Measurements from ENCODE around the gene NFIL3.
"Not testable (repeated sequence)": the region's sequence is repeated elsewhere in the genome, so short reads cannot be mapped to it uniquely, and the experiment has no call there.

The NFIL3 gene

DNA sequence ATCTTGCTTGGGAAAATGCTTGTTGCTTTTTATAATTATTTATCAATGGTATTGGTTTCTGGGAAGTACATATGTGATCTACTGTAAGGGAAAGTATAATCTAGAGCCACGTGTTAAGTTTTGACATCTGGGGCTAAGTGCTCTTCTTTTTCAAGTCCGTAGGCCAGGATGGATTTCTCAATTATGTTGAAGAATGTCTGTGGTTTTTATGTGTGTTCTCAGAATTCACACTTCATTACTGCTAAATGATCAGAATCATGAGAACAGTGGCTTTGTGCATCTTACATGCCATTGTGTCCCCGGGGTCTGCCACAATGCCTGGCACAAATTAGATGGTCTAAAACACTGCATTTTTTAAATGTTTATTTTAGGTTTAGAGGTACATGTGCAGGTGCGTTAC lies 47.4 kb downstream of the NFIL3 start:
- Histone ChIP-seq H3K9me3 (ENCODE audit: control insufficient read depth, low read length) (no peaks in the 10 kb centered on the region), H3K79me2 (no peaks in the 10 kb centered on the region), H2AFZ (no peak overlapping the region), H3K27me3 (ENCODE audit: control insufficient read depth, insufficient read depth, low read length) (no peaks in the 10 kb centered on the region), H3K9ac (no peak overlapping the region), H3K4me1 (no peaks in the 10 kb centered on the region), H3K27ac (no peak overlapping the region), H3K36me3 (ENCODE audit: control insufficient read depth, insufficient read depth, low read length) (no peaks in the 10 kb centered on the region), H3K4me2 (ENCODE audit: low read length) (no peak overlapping the region), H3K4me3 (ENCODE audit: low read depth, low read length) (no peak overlapping the region)
- TF ChIP-seq CTCF (IDR thresholded peaks at IDR 0.05): no peak

- no peak overlapping the region for H3K4me3 ChIP-seq (ENCODE audit: low read depth, low read length)
- H3K4me2 ChIP-seq (ENCODE audit: low read length): no peak overlapping the region
- TF ChIP-seq CTCF (IDR thresholded peaks at IDR 0.05): no peak
- no peak overlapping the region for H3K9ac ChIP-seq
- H3K36me3 ChIP-seq (ENCODE audit: control insufficient read depth, insufficient read depth, low read length): no peaks in the 10 kb centered on the region
- no peaks in the 10 kb centered on the region for H3K4me1 ChIP-seq
- H3K79me2 ChIP-seq: no peaks in the 10 kb centered on the region
- no peaks in the 10 kb centered on the region for H3K9me3 ChIP-seq (ENCODE audit: control insufficient read depth, low read length)
- no peak overlapping the region for H2AFZ ChIP-seq
- H3K27ac ChIP-seq: no peak overlapping the region
- H3K27me3 ChIP-seq (ENCODE audit: control insufficient read depth, insufficient read depth, low read length): no peaks in the 10 kb centered on the region
Observed at GRCh38 chr9:91374939-91375338, 48.7 kb downstream of the NFIL3 start.

GRCh38 chr9:91371894-91372293 lies 51.7 kb downstream of the NFIL3 start:
- Histone ChIP-seq H3K79me2 (no peaks in the 10 kb centered on the region), H3K36me3 (ENCODE audit: control insufficient read depth, insufficient read depth, low read length) (no peaks in the 10 kb centered on the region), H3K27ac (no peak overlapping the region), H2AFZ (no peak overlapping the region), H3K4me1 (no peaks in the 10 kb centered on the region), H3K27me3 (ENCODE audit: control insufficient read depth, insufficient read depth, low read length) (no peaks in the 10 kb centered on the region), H3K4me3 (ENCODE audit: low read depth, low read length) (no peak overlapping the region), H3K9ac (no peak overlapping the region), H3K4me2 (ENCODE audit: low read length) (no peak overlapping the region), H3K9me3 (ENCODE audit: control insufficient read depth, low read length) (no peaks in the 10 kb centered on the region)
- no peak for TF ChIP-seq CTCF (IDR thresholded peaks at IDR 0.05)

DNA sequence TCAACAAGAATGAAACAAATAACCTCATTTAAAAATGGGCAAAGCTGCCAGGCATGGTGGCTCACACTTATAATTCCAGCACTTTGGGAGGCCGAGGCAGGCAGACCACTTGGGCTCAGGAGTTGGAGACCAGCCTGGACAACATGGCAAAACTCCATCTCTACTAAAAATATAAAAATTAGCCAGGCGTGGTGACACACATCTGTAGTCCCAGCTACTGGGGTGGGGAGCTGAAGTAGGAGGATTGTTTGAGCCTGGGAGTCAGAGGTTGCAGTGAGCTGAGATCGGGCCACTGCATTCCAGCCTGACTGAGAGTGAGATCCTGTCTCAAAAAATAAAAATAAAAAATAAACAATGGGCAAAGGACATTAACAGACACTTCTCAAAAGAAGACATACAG lies 53.6 kb downstream of the NFIL3 start:
- not testable (repeated sequence) for H3K27ac ChIP-seq; H3K4me3 ChIP-seq (ENCODE audit: low read depth, low read length); H3K9ac ChIP-seq; H3K9me3 ChIP-seq (ENCODE audit: control insufficient read depth, low read length); H2AFZ ChIP-seq; H3K36me3 ChIP-seq (ENCODE audit: control insufficient read depth, insufficient read depth, low read length); H3K4me1 ChIP-seq; H3K4me2 ChIP-seq (ENCODE audit: low read length); H3K27me3 ChIP-seq (ENCODE audit: control insufficient read depth, insufficient read depth, low read length); H3K79me2 ChIP-seq

DNA sequence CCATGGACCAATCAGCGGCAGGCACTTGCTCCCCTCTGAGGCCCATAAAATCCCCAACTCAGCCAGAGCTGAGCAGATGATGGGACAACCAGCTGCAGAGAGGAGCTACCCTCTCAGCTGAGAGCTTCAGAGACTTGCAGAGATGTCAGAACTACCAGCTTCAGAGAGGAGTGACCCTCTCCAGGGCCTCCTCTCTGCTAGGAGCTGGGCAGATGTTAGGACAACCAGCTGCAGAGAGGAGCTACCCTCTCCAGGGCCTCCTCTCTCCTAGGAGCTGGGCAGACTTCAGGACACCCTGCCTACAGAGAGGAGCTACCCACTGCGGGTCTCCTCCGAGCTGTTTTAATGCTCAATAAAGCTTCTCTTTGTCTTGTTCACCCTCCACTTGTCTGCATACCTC lies 58.9 kb downstream of the NFIL3 start:
- Histone ChIP-seq H3K27ac (no peak overlapping the region), H3K9ac (no peak overlapping the region), H3K4me2 (ENCODE audit: low read length) (no peak overlapping the region), H3K9me3 (ENCODE audit: control insufficient read depth, low read length) (no peaks in the 10 kb centered on the region), H3K4me1 (peaks cover 6% of the 10 kb centered on the region), H3K27me3 (ENCODE audit: control insufficient read depth, insufficient read depth, low read length) (no peaks in the 10 kb centered on the region), H3K4me3 (ENCODE audit: low read depth, low read length) (no peak overlapping the region), H3K79me2 (peaks cover 6% of the 10 kb centered on the region), H3K36me3 (ENCODE audit: control insufficient read depth, insufficient read depth, low read length) (no peaks in the 10 kb centered on the region), H2AFZ (no peak overlapping the region)
- no peak for TF ChIP-seq CTCF (IDR thresholded peaks at IDR 0.05)
